Neural crest cell (in vitro differentiated cells): ENCODE results near the gene PFN1. TPM values are rescaled to one million over a fixed set of nuclear protein-coding genes. Genes with fewer than 3 reads are reported as not detected.
A peak's percentile ranks its signal among the peaks of the same experiment; 100 is the strongest.

ENCODE experiments used
- DNase-seq: peaks from one replicate; pipeline ENCODE4 v3.0.0; 2021; ENCODE audit warnings: low read depth, mixed read lengths, low spot score
- H3K27ac Mint-ChIP-seq: one replicate; pipeline ENCODE4 v1.8.0; 2021; ENCODE audit warnings: mild to moderate bottlenecking, mixed read lengths; ENCODE audit not compliant: unreplicated experiment
- H3K27me3 Mint-ChIP-seq: 2 replicates; pipeline ENCODE4 v1.8.0; 2021; ENCODE audit warnings: low read depth, mild to moderate bottlenecking, mixed read lengths
- H3K36me3 Mint-ChIP-seq: 2 replicates; pipeline ENCODE4 v1.8.0; 2021; ENCODE audit warnings: low read depth, mild to moderate bottlenecking, mixed read lengths
- H3K4me1 Mint-ChIP-seq: 2 replicates; pipeline ENCODE4 v1.8.0; 2021; ENCODE audit warnings: mixed read lengths
- H3K4me3 Mint-ChIP-seq: one replicate; pipeline ENCODE4 v1.8.0; 2021; ENCODE audit warnings: mild to moderate bottlenecking, mixed read lengths
- H3K9me3 Mint-ChIP-seq: 2 replicates; pipeline ENCODE4 v1.8.0; 2021; ENCODE audit warnings: mixed read lengths
- total RNA-seq: library from RNA; stranded (reverse); gene quantifications from 2 replicates; pipeline ENCODE4 v1.2.1, GENCODE V29; 2021
- TF ChIP-seq, protein P1 (sequence below): fragments of 200-600 bp; sonication (generic); conservative IDR thresholded peaks from 2 replicates; pipeline ENCODE4 v1.5.0; 2021; ENCODE audit warnings: antibody characterized with exemption, mild to moderate bottlenecking

The PFN1 gene
- total RNA-seq, 1 donor from 2014 or later: 630 TPM

DNA sequence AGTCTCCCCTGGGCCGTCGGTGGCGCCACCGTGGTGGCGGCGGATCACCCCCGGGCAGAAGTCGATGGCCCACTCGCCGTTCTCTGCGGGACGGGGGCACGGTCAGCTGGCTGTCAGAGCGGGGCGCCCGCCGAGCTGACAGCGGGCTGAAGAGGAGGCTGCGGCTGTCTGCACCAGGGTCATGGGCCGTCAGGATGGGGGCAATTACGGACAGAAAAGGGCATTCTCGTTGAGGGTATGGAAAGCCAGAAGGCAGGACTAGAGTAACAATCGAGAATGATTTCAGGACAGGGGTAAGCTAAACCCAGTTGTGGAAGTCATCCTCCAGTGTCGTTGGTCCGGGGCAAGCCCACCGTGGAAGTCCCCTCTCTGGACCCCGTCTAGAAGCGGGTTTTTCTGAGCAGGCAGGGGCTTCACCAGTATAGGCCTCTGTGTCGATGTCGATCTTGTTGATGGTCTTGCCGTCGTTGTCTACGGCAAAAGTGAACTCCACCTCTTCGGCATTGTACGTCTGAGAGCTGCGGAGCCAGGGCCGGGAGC lies 47.2 kb downstream of the PFN1 start:
- no peak overlapping the region for H3K27ac Mint-ChIP-seq
- TF ChIP-seq, protein P1, sequence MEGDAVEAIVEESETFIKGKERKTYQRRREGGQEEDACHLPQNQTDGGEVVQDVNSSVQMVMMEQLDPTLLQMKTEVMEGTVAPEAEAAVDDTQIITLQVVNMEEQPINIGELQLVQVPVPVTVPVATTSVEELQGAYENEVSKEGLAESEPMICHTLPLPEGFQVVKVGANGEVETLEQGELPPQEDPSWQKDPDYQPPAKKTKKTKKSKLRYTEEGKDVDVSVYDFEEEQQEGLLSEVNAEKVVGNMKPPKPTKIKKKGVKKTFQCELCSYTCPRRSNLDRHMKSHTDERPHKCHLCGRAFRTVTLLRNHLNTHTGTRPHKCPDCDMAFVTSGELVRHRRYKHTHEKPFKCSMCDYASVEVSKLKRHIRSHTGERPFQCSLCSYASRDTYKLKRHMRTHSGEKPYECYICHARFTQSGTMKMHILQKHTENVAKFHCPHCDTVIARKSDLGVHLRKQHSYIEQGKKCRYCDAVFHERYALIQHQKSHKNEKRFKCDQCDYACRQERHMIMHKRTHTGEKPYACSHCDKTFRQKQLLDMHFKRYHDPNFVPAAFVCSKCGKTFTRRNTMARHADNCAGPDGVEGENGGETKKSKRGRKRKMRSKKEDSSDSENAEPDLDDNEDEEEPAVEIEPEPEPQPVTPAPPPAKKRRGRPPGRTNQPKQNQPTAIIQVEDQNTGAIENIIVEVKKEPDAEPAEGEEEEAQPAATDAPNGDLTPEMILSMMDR: no peak
- peaks cover 3% of the 10 kb centered on the region for H3K36me3 Mint-ChIP-seq
- peaks cover 10% of the 10 kb centered on the region for H3K4me1 Mint-ChIP-seq
- no peak for DNase-seq
- H3K27me3 Mint-ChIP-seq: peaks cover 20% of the 10 kb centered on the region
- no peak overlapping the region for H3K4me3 Mint-ChIP-seq
- no peaks in the 10 kb centered on the region for H3K9me3 Mint-ChIP-seq

DNA sequence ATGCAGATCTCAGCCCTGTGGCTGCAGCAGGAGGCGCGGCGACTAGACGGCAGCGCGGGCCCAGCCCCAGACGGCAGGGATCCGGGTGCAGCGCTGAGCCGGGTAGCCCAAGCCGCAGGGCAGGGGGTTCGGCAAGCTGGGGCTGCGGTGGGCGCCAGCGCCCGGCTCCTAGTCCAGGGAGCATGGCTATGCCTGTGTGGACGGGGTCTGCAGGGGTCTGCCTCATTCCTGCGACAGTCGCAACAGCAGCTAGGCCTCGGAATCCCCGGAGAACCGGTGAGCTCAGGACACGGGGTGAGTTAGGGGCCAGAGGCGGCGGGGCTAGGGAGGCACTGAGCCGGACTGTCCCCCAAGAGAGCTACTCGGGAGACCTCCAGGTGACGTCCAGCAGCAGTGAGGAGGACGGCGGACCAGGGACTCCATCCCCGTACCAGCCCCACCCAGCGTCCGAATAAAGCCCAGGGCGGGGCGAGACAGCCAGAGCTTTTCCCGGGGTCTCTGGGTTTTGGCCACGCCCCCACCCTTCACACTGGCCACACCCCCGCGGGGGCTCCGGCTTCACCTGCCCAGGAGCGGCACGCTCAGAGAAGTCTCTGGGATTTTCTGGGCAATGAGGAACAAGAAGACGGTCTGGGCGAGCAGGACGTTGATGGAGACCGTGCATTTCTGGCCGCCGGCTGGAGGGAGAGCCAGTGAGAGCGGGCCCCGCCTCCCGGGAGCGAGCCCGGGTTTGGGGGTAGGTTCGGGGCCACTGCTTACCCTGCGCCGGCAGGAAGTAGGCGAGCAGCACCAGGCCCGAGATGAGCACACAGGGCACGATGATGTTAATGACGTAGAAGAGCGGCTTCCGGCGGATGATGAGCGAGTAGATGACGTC lies 47.9 kb downstream of the PFN1 start:
- Mint-ChIP-seq H3K9me3 (no peaks in the 10 kb centered on the region), H3K36me3 (peaks cover 3% of the 10 kb centered on the region), H3K27me3 (peaks cover 16% of the 10 kb centered on the region), H3K4me1 (peaks cover 10% of the 10 kb centered on the region), H3K4me3 (no peak overlapping the region), H3K27ac (no peak overlapping the region)
- TF ChIP-seq, protein P1: no peak
- no peak for DNase-seq

DNA sequence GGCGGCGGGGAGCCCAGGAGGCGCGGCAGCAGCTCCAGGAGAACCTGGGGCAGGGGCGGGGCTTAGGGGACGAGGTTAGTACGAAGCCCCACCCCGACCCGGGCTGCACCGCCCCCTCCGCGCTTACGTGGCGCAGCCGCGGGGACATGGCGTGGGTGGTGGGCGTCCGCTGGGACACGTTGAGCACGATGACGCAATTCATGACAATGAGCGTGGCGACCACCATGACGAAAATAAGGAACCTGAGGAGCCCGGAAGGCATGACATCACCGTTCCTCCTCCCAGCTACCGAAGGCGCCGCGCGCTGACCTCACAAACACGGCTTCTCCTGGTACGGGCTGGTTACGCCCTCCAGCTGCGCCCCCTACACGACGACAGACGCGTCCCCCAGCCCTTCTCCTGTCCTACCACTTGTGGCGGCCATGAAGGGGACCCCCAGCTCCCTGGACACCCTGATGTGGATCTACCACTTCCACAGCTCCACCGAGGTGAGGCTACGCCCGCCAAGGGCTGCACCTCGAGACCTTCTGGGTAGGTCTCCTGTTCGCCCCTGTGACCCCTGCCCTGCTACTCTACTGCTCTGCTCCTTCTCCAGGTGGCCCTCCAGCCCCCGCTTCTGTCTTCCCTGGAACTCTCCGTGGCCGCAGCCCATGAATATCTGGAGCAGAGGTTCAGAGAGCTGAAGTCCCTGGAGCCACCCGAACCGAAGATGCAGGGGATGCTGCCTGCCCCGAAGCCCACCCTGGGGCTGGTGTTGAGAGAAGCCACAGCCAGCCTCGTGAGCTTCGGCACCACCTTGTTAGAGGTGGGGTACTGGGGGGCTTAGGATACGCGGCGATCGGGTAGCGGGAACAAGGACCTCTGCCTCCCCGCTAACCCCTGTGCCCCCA lies 48.7 kb downstream of the PFN1 start, which contains the start of gene C17orf107:
C17orf107 (plus strand) TSS at position 196 of the 890 bp plus-strand sequence; CDS start at position 423, 227 bp downstream.
- Mint-ChIP-seq H3K36me3 (peaks cover 3% of the 10 kb centered on the region), H3K27ac (peak within 1 kb of the TSS; percentile 78), H3K4me3 (peak within 1 kb of the TSS; percentile 75), H3K27me3 (peaks cover 14% of the 10 kb centered on the region), H3K4me1 (peaks cover 10% of the 10 kb centered on the region), H3K9me3 (no peaks in the 10 kb centered on the region)
- DNase-seq: no peak
- TF ChIP-seq, protein P1: no peak

DNA sequence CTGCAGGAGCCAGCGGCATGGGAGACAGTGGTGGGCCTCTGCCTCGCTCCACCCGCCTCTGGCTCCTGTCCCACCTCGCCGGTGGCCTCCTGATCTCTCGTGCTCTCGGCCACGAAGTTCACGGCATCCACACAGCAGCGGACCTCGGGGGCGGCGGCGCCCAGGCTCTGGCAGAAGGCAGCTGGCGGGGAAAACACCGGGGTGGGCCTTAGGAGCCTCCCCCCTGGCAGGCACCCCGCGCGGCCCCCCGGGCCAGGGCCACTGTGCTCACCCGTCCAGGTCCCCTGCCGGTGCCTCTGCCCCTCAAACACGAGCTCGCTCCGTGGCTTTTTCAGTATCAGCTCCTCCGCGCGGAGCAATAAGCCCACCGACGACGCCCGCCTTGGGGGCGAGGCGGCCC lies 49.4 kb downstream of the PFN1 start:
- Mint-ChIP-seq H3K27ac (no peak overlapping the region), H3K36me3 (peaks cover 3% of the 10 kb centered on the region), H3K9me3 (no peaks in the 10 kb centered on the region), H3K27me3 (peaks cover 13% of the 10 kb centered on the region), H3K4me1 (peaks cover 10% of the 10 kb centered on the region), H3K4me3 (no peak overlapping the region)
- TF ChIP-seq, protein P1: no peak
- DNase-seq: no peak

DNA sequence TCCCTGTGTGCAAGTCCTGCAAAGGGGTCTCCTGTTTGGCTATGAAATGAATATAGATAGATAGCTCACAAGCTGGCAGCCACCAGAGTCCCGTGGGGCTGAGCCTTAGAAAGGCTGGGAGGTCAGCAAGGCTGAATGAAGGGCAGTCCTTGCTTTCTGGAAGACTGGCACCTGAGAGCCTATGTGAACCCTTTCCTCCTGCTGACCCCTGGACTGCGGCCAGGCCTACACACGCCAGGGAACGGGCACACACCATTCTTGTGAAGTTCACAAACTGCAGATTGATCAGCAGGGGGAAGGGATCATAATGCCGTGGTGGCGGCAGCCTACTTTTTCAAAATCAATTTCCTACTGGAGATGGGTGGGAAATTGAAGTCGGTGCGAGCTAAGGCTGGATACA lies 50.0 kb downstream of the PFN1 start:
- TF ChIP-seq, protein P1: no peak
- peaks cover 1% of the 10 kb centered on the region for H3K36me3 Mint-ChIP-seq
- no peaks in the 10 kb centered on the region for H3K9me3 Mint-ChIP-seq
- H3K27ac Mint-ChIP-seq: peak overlapping the region; percentile 78
- H3K4me3 Mint-ChIP-seq: peak overlapping the region; percentile 62
- H3K4me1 Mint-ChIP-seq: peaks cover 5% of the 10 kb centered on the region
- peaks cover 9% of the 10 kb centered on the region for H3K27me3 Mint-ChIP-seq
- no peak for DNase-seq
